Coronary artery (tissue), 2 donors: ENCODE measurements around the gene SLC10A2.
"Not testable (repeated sequence)": the region's sequence is repeated elsewhere in the genome, so short reads cannot be mapped to it uniquely, and the experiment has no call there.

ENCODE experiments used
- DNase-seq: peaks from one replicate; pipeline ENCODE4 v3.0.0-alpha.2; 2017; ENCODE audit warnings: low spot score
- H3K27ac ChIP-seq, 2 donors: fragments of 200-600 bp; sonication (generic); one replicate each; pipeline ENCODE4 v1.5.1; 2016 to 2019
- H3K4me3 ChIP-seq: fragments of 200-600 bp; sonication (generic); 2 replicates; pipeline ENCODE4 v1.5.1; 2016; ENCODE audit warnings: mild to moderate bottlenecking, moderate library complexity
- CTCF ChIP-seq: fragments of 200-600 bp; sonication (generic); IDR thresholded peaks from one replicate; pipeline ENCODE4 v1.5.1; 2019; ENCODE audit warnings: antibody characterized with exemption

Gene SLC10A2, protein sequence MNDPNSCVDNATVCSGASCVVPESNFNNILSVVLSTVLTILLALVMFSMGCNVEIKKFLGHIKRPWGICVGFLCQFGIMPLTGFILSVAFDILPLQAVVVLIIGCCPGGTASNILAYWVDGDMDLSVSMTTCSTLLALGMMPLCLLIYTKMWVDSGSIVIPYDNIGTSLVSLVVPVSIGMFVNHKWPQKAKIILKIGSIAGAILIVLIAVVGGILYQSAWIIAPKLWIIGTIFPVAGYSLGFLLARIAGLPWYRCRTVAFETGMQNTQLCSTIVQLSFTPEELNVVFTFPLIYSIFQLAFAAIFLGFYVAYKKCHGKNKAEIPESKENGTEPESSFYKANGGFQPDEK

GRCh38 chr13:103066079-103066780, at the start of gene SLC10A2:
TSS of gene SLC10A2 (minus strand) at chr13:103066417. CDS start at chr13:103066249, 168 bp downstream.
- no peak for DNase-seq
- H3K4me3 ChIP-seq = no peak within 1 kb of the TSS
- TF ChIP-seq CTCF = no peak
- no peak within 1 kb of the TSS for H3K27ac ChIP-seq

DNA sequence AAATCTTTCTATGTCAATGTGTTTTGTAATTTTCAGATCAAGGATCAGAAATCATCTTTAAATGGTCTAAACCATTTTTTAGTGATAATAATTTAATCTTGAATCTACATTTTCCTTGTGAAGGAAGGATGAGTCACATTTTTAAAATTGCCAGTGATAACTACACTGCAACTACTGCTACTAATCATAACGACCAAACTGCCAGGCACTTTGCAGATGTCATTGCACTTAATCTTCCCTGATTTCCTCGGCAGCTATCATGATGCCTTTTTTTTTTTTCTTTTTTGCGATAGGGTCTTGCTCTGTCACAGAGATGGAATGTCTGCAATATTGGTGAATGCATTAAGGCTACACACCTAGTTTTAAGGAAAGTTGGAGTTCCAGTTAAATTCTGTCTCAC, 41.4 kb upstream of the SLC10A2 start:
- Histone ChIP-seq H3K4me3 (no peak overlapping the region), H3K27ac (no peak overlapping the region)
- no peak for DNase-seq
- no peak for TF ChIP-seq CTCF

- Histone ChIP-seq H3K27ac (no peak overlapping the region), H3K4me3 (no peak overlapping the region)
- DNase-seq = no peak
- no peak for TF ChIP-seq CTCF
Measured at GRCh38 chr13:103104340-103104739, 38.1 kb upstream of the SLC10A2 start.

DNA sequence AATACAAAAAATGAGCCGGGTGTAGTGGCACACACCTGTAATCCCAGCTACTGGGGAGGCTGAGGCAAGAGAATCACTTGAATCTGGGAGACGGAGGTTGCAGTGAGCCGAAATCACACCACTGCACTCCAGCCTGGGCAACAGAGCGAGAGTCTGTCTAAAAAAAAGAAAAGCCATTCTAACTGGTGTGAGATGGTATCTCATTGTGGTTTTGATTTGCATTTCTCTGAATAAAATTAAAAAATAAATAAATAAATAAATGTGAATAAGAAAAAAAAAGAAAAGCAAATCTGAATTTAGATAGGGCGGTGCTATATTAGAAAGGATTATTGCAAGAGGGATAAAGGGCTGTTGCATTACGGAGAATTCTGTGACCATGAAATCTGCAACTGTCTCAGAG, 37.2 kb upstream of the SLC10A2 start:
- not testable (repeated sequence) for DNase-seq

DNA sequence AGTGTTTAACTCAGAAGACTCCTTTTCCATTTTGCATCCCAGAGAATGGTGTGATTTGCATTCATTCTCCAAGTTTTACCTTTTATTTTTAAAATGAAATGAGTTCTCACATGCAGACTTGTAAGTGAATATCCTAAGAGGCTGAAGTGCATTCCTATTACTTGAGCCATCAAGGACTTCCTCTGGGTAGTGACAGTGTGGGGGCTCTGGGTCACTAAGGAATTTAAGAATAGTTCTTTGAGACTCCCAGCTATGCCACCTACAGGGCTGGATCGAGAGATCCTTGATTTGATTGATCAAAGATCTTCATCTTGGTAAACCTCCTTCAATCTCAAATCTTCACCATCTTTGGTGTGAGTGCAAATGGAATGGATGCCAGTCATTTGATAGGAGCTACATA, 36.3 kb upstream of the SLC10A2 start:
- no peak overlapping the region for H3K27ac ChIP-seq
- H3K4me3 ChIP-seq = no peak overlapping the region
- TF ChIP-seq CTCF = no peak
- no peak for DNase-seq

More for the DNA sequence above, 37.2 kb upstream of the SLC10A2 start:
- not testable (repeated sequence) for H3K27ac ChIP-seq, H3K4me3 ChIP-seq

DNA sequence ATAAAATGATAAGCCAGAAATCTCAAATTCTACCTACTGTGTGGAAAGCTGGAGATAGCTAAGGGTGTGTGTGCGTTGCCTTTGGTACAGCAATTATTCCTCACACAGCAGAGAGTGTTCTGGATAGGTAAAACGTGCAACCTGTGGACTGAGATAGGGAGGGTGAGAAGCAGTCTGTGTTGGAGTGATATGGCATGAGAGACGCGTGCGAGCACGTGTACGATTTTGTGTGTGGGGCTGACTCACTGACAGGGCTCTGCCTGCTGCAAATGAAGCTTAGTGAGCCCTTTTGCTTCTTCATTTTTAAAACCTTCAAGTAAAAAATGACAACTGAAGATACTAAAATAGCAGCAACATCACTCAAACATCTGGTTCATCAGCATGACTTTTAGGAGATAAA, 35.7 kb upstream of the SLC10A2 start:
- no peak for DNase-seq
- Histone ChIP-seq H3K27ac (no peak overlapping the region), H3K4me3 (no peak overlapping the region)
- TF ChIP-seq CTCF = no peak

GRCh38 chr13:103101500-103101899, 35.3 kb upstream of the SLC10A2 start:
- TF ChIP-seq CTCF = no peak
- Histone ChIP-seq H3K4me3 (no peak overlapping the region), H3K27ac (no peak overlapping the region)
- no peak for DNase-seq
